ENCODE measurements around the gene IL1R2.

- TF ChIP-seq CTCF (IDR thresholded peaks at IDR 0.05; ENCODE audit: low read depth, low read length) (no peak), EZH2phosphoT487 (IDR thresholded peaks at IDR 0.05; ENCODE audit: low read depth) (no peak)
These were observed 74.8 kb downstream of the IL1R2 start for GRCh38 chr2:102066554-102066953.
